Nephron progenitor cell (in vitro differentiated cells): Measurements from ENCODE around the gene PCID2.

ENCODE experiments used
- DNase-seq: peaks from one replicate; pipeline ENCODE4 v3.0.0; 2021
- H3K27ac Mint-ChIP-seq: 2 replicates; pipeline ENCODE4 v1.8.0; 2021; ENCODE audit warnings: mild to moderate bottlenecking, moderate library complexity, mixed read lengths
- H3K27me3 Mint-ChIP-seq: 2 replicates; pipeline ENCODE4 v1.8.0; 2021; ENCODE audit warnings: mild to moderate bottlenecking, low read depth, mixed read lengths; ENCODE audit not compliant: poor library complexity
- H3K36me3 Mint-ChIP-seq: 2 replicates; pipeline ENCODE4 v1.8.0; 2021; ENCODE audit warnings: low read depth, mixed read lengths
- H3K4me1 Mint-ChIP-seq: 2 replicates; pipeline ENCODE4 v1.8.0; 2021; ENCODE audit warnings: mixed read lengths
- H3K4me3 Mint-ChIP-seq: 2 replicates; pipeline ENCODE4 v1.8.0; 2021; ENCODE audit warnings: mild to moderate bottlenecking, moderate library complexity, mixed read lengths
- H3K9me3 Mint-ChIP-seq: 2 replicates; pipeline ENCODE4 v1.8.0; 2021; ENCODE audit warnings: mild to moderate bottlenecking, moderate library complexity, mixed read lengths
- CTCF ChIP-seq: fragments of 200-600 bp; sonication (generic); IDR thresholded peaks from 2 replicates; pipeline ENCODE4 v1.5.0; 2021; ENCODE audit warnings: antibody characterized with exemption

PCID2 gene

GRCh38 chr13:113183450-113184129 lies 24.9 kb downstream of the PCID2 start:
- DNase-seq = no peak
- H3K4me3 Mint-ChIP-seq = no peak overlapping the region
- peaks cover 13% of the 10 kb centered on the region for H3K4me1 Mint-ChIP-seq
- peaks cover 69% of the 10 kb centered on the region for H3K36me3 Mint-ChIP-seq
- no peak for TF ChIP-seq CTCF
- H3K27me3 Mint-ChIP-seq = peaks cover 3% of the 10 kb centered on the region
- H3K27ac Mint-ChIP-seq = no peak overlapping the region
- no peaks in the 10 kb centered on the region for H3K9me3 Mint-ChIP-seq

GRCh38 chr13:113182046-113182445 lies 26.4 kb downstream of the PCID2 start:
- H3K36me3 Mint-ChIP-seq = peaks cover 62% of the 10 kb centered on the region
- H3K27ac Mint-ChIP-seq = peak overlapping the region; percentile 39

GRCh38 chr13:113179374-113180230 lies 28.9 kb downstream of the PCID2 start:
- TF ChIP-seq CTCF = no peak
- Mint-ChIP-seq H3K27ac (peak overlapping the region; percentile 10), H3K4me1 (no peaks in the 10 kb centered on the region), H3K36me3 (peaks cover 72% of the 10 kb centered on the region), H3K4me3 (no peak overlapping the region), H3K27me3 (peaks cover 3% of the 10 kb centered on the region), H3K9me3 (no peaks in the 10 kb centered on the region)
- no peak for DNase-seq

More at GRCh38 chr13:113182046-113182445, 26.4 kb downstream of the PCID2 start:
- Mint-ChIP-seq H3K4me1 (peaks cover under 1% of the 10 kb centered on the region), H3K27me3 (peaks cover 3% of the 10 kb centered on the region), H3K9me3 (no peaks in the 10 kb centered on the region), H3K4me3 (no peak overlapping the region)
- DNase-seq = no peak
- TF ChIP-seq CTCF = no peak

- Mint-ChIP-seq H3K4me1 (no peaks in the 10 kb centered on the region), H3K36me3 (peaks cover 73% of the 10 kb centered on the region), H3K27me3 (peaks cover 3% of the 10 kb centered on the region), H3K9me3 (no peaks in the 10 kb centered on the region), H3K4me3 (no peak overlapping the region), H3K27ac (no peak overlapping the region)
- no peak for DNase-seq
- no peak for TF ChIP-seq CTCF
These were observed 29.6 kb downstream of the PCID2 start for GRCh38 chr13:113178896-113179167.

GRCh38 chr13:113178070-113178895 lies 30.2 kb downstream of the PCID2 start:
- Mint-ChIP-seq H3K9me3 (no peaks in the 10 kb centered on the region), H3K36me3 (peaks cover 69% of the 10 kb centered on the region), H3K27me3 (peaks cover 3% of the 10 kb centered on the region), H3K27ac (peak overlapping the region; percentile 51), H3K4me1 (no peaks in the 10 kb centered on the region), H3K4me3 (no peak overlapping the region)
- TF ChIP-seq CTCF = no peak
- DNase-seq = no peak
